Measurements from ENCODE around the gene ATOH8.
A peak's percentile ranks its signal among the peaks of the same experiment; 100 is the strongest.

Gene ATOH8

DNA sequence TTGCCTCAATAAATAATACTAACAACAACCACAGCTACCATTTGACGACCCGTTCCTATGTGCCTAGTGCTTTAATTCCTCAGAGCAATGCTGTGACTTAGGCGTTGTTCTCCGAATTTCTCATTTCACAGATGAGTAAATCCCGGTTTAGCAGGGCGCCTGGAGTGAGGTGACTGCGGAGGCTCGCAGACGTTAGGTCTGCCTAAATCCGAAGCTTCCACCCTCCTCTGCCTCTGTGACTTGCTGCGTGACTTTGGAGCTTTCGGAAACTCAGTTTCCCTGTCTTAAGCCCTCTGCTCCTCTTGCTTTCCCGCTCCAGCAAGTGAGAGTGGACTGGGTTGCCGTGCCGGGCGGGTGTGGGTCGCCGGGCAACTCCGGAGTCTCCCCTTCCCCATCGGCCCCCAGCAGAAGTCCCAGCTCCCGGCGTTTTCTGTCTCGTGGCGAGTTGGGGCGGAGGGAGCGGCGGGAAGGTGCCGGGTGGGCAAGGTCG lies 711 bp upstream of the ATOH8 start:
- DNase-seq, result peak in 3 of 56 donors; percentile 38 to 57 (median 55)

DNA sequence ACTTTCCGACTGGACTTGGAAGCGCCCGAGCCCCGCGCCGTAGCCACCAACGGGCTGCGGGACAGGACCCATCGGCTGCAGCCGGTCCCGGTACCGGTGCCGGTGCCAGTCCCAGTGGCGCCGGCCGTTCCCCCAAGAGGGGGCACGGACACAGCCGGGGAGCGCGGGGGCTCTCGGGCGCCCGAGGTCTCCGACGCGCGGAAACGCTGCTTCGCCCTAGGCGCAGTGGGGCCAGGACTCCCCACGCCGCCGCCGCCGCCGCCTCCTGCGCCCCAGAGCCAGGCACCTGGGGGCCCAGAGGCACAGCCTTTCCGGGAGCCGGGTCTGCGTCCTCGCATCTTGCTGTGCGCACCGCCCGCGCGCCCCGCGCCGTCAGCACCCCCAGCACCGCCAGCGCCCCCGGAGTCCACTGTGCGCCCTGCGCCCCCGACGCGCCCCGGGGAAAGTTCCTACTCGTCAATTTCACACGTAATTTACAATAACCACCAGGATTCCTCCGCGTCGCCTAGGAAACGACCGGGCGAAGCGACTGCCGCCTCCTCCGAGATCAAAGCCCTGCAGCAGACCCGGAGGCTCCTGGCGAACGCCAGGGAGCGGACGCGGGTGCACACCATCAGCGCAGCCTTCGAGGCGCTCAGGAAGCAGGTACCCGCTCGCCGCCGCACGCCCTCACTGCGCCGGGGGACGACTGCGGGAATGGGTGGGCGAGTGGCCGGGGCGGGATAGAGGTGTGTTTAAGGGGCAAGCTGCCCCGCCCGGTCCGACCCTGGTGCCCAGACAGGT lies 713 bp downstream of the ATOH8 start:
- DNase-seq, result peak in 21 of 56 donors; percentile 8 to 60 (median 28)

- peak in 2 of 56 donors; percentile 10 to 31 for DNase-seq
Measured at GRCh38 chr2:85755122-85756027, 1.6 kb downstream of the ATOH8 start.

- DNase-seq, result no peak
Measured at GRCh38 chr2:85756195-85756594, 2.4 kb downstream of the ATOH8 start.

GRCh38 chr2:85756822-85757435 lies 3.1 kb downstream of the ATOH8 start:
- no peak for DNase-seq

DNA sequence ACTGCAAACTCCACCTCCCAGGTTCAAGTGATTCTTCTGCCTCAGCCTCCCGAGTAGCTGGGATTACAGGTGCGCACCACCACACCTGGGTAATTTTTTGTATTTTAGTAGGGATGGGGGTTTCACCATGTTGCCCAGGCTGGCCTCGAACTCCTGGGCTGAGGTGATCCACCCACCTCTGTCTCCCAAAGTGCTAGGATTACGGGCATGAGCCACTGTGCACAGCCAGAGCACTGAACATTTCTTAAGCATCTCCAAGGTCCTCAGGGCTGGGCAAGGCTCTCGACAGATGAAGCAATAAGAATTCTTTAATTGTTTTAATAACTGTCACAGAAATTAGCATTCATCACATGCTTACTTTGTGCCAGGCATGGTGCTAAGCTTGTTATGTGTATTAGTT lies 4.1 kb downstream of the ATOH8 start:
- no peak for DNase-seq

DNA sequence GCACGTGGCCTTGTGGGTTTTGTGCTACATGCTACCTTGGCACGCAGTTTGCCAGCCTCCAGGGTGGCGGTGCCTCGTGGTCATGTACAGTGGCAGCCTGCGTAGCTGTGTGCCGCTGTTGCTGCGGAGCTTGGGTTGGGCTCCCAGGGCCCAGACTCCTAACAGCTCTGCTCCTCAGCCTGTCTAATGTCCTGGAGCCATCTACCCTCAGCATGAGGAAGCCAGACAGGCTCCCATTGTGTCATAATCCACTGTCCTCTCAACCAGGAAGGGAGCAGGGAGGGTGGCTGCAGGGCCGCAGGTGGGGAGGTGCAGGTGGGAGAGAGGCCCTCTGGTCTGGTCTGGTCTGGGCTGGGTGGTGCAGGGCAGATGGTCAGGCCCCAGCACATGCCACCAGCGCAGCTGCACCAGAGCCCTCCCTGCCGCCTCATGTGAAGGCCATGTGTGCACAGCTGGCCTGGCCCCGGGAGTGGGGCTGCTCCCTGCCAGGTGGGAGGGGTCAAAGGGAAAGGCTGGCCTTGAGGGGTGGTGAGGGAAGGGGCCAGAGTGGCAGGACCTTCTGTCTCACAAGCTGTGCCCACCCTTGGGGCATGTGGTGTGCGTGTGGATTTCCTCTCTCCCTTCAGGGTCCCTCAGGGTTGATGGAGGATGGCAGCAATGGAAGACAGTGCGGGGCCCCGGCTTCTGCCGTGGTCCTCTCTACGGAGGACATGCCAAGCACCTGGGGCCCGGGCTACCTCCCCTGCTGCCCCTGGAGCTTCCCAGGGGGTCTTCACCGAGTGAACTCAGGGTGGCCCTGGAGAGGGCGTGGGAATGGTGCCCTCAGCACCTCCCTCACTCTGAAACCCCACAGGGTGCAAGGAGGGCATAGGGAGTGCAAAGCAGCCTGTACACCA lies 4.8 kb downstream of the ATOH8 start:
- DNase-seq, result peak in 6 of 56 donors; percentile 9 to 35 (median 12)

DNA sequence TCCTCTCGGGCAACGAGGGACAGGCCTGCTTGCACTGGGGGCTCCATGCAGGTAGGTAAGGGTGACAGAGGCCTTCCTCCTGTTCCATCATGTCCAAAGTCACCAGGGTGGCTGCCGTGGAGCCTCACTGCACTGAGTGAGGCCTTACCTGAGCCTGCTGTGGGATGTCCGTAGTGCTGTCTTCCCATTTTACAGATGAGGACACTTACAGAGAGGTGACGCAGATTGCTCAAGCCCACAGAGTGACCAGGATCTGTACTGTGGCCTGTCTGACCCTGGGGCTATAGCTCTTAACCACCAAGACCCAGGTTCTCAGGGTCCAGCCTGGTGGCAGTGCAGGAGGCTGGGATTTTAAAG lies 5.4 kb downstream of the ATOH8 start:
- DNase-seq, result no peak

DNA sequence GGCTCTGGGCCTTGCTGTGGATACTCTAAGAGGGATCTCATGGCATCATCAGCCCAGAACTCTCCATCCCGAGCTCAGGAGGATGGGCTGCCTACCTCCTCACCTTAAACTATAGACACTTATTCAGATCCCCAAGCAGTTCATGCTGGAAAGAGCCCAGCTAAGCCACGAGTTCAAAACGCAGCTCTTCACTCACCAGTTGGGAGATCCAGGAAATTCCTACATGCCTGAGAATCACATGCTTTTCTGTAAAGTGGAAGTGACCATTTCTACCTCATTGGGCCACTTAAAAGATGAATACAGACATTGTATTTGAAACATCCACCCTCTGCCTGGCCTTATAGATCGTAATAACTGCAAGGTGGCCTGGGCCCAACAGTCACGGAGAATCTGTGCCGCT lies 6.6 kb downstream of the ATOH8 start:
- no peak for DNase-seq

- DNase-seq, result no peak
Measured at GRCh38 chr2:85760872-85761271, 7.1 kb downstream of the ATOH8 start.

GRCh38 chr2:85761512-85761944 lies 7.7 kb downstream of the ATOH8 start:
- no peak for DNase-seq

- no peak for DNase-seq
Measured at GRCh38 chr2:85761946-85762345, 8.2 kb downstream of the ATOH8 start.

DNA sequence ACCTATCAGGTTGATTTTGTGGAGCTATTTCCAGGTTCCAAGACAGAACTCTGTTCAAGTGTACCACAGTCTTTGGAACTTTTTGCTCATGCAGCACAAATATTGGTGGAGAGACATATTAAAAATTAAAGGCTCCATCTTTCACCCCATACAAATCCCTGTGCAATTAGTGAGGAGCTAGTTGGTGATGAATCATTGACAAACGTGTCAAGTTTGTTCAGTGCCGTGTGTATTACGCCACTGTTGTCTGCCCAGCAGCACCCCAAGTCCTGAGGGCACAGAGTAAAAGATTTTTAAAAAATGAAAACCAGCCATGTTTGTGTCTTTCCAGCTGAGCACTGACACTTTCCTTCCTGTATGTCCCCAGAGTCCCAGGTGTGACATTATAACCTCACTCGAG lies 9.3 kb downstream of the ATOH8 start:
- DNase-seq, result no peak

GRCh38 chr2:85763831-85764230 lies 10.0 kb downstream of the ATOH8 start:
- DNase-seq, result no peak

GRCh38 chr2:85765081-85765731 lies 11.4 kb downstream of the ATOH8 start:
- peak in 3 of 56 donors; percentile 10 to 21 (median 20) for DNase-seq

DNA sequence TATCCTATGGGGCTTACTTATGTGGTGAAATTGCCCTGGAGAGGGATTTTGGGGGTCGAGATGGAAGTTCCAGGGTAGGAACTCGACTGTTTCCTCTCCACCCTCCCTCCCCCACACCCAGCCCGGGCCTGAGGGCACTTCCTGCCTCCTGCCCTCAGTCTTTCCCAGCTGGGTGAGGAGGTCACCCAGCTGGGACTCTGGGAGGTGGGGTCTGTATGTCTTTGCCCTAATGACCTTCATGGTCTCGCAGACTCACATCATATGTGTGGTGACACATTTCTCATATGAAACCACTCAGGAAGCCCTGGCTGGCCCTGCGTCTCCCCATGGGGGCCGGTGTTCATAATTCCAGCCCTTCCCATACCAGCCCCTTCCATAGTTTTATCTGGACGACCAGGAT lies 12.4 kb downstream of the ATOH8 start:
- no peak for DNase-seq

GRCh38 chr2:85767803-85768665 lies 14.2 kb downstream of the ATOH8 start:
- no peak for DNase-seq

DNA sequence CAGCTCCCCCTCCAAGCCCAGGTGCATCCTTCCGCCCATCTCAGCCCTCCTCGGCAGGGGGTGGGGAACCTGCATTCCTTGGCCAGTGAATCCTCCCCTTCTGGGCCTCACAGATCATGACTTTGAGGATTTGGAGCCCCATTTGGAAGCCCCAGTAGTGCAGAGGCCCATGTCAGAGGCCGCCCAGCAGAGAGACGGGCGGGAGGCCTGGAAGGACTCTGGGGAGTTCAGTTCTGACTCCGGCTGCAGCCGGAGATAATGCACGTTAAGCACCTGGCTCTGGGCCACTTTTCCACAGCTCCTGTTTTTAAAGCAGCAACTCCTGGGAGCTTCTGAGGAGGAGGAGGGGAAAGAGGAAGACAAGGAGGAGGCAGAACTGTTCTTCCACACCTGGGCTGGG lies 14.9 kb downstream of the ATOH8 start:
- DNase-seq, result no peak
